HG03108 (cell line): ENCODE data around the gene PERM1.

Source experiments
- ATAC-seq: cut with Tn5 transposase; IDR thresholded peaks from one replicate; pipeline ENCODE4 v1.9.1; 2021; ENCODE audit warnings: moderate library complexity; ENCODE audit not compliant: unreplicated experiment

Gene PERM1

GRCh38 chr1:966135-966703, 15.7 kb downstream of the PERM1 start, which contains the start of gene PLEKHN1:
Gene PLEKHN1 (plus strand): TSS chr1:966482. CDS start chr1:966532, 50 bp downstream.
- ATAC-seq, result peak; percentile 33

- ATAC-seq, result no peak
These were observed 16.3 kb downstream of the PERM1 start for GRCh38 chr1:965526-966134.

GRCh38 chr1:964691-965525, 17.0 kb downstream of the PERM1 start:
- no peak for ATAC-seq

GRCh38 chr1:963746-964525, 18.0 kb downstream of the PERM1 start:
- no peak for ATAC-seq

GRCh38 chr1:963301-963651, 18.6 kb downstream of the PERM1 start:
- no peak for ATAC-seq

GRCh38 chr1:962381-963300, 19.3 kb downstream of the PERM1 start:
- no peak for ATAC-seq

GRCh38 chr1:961132-961669, 20.7 kb downstream of the PERM1 start:
- ATAC-seq, result no peak

- no peak for ATAC-seq
These were observed 21.3 kb downstream of the PERM1 start, which contains the start of gene KLHL17 for GRCh38 chr1:960363-961131. Gene KLHL17 (plus strand): TSS chr1:960584. CDS start chr1:960694, 110 bp downstream.

- ATAC-seq, result no peak
These were observed 22.0 kb downstream of the PERM1 start for GRCh38 chr1:959731-960362.

- ATAC-seq, result peak; percentile 52
These were observed 22.8 kb downstream of the PERM1 start, which contains the start of gene NOC2L for GRCh38 chr1:958823-959730. Gene NOC2L (minus strand): TSS chr1:959256. CDS start chr1:959240, 16 bp downstream.

GRCh38 chr1:956636-957035, 25.3 kb downstream of the PERM1 start:
- no peak for ATAC-seq

- ATAC-seq, result no peak
These were observed 26.4 kb downstream of the PERM1 start for GRCh38 chr1:955474-955873.

GRCh38 chr1:954927-955326, 27.0 kb downstream of the PERM1 start:
- no peak for ATAC-seq

- ATAC-seq, result no peak
These were observed 28.2 kb downstream of the PERM1 start for GRCh38 chr1:953524-954320.

- no peak for ATAC-seq
These were observed 29.3 kb downstream of the PERM1 start for GRCh38 chr1:952603-953002.

GRCh38 chr1:952201-952600, 29.7 kb downstream of the PERM1 start:
- ATAC-seq, result no peak

GRCh38 chr1:951364-951763, 30.5 kb downstream of the PERM1 start:
- ATAC-seq, result no peak
